ENCODE results near the gene NNMT.

DNA sequence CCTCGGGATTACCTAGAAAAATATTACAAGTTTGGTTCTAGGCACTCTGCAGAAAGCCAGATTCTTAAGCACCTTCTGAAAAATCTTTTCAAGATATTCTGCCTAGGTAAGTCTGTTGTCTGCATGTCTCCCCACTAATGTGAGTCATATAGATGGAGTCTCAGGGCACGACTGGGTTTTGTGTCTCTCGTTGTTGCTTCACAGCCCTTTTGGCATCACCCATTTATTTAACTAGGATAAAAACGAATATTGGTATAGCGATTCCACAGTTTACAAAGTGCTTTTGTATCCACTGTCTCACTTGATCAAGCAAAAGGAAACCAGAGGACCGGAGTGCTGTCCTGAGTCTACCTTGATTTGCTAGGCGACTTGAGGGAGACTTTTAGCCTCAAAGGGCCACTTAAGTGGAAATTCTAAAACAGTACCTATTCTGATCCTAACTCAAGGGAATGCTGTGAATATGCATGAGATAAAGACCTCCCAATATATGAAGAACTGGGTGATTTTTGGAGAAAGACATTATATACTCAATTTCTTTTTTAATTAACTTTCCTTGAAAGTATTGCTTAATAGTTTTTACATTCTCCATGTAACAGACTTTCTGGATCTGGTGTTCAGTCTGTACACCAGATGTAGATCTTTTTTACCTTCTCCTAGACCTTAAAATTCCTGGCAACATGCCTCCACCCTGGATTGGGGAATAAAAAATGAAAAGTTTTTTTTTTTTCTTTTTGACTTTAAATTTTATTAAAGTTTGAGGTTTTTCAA, 590 bp downstream of the NNMT start:
- no peak for TF ChIP-seq ZNF282 (CRISPR knock-in tag; IDR thresholded peaks at IDR 0.05)
- TF ChIP-seq, protein P1, sequence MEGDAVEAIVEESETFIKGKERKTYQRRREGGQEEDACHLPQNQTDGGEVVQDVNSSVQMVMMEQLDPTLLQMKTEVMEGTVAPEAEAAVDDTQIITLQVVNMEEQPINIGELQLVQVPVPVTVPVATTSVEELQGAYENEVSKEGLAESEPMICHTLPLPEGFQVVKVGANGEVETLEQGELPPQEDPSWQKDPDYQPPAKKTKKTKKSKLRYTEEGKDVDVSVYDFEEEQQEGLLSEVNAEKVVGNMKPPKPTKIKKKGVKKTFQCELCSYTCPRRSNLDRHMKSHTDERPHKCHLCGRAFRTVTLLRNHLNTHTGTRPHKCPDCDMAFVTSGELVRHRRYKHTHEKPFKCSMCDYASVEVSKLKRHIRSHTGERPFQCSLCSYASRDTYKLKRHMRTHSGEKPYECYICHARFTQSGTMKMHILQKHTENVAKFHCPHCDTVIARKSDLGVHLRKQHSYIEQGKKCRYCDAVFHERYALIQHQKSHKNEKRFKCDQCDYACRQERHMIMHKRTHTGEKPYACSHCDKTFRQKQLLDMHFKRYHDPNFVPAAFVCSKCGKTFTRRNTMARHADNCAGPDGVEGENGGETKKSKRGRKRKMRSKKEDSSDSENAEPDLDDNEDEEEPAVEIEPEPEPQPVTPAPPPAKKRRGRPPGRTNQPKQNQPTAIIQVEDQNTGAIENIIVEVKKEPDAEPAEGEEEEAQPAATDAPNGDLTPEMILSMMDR (IDR thresholded peaks at IDR 0.05 in 2 of 3, conservative IDR thresholded peaks at IDR 0.05 in 1 of 3; ENCODE audit: insufficient read depth in 2 of 3, low read depth in 1 of 3, low read length in 3 of 3) = no peak
- TF ChIP-seq ZNF561 (CRISPR knock-in tag; conservative IDR thresholded peaks at IDR 0.05) = no peak
- no peak for TF ChIP-seq YY1 (IDR thresholded peaks at IDR 0.05; ENCODE audit: borderline replicate concordance in 1 of 3, control insufficient read depth in 1 of 3, extremely low read depth in 1 of 3, insufficient read depth in 3 of 3, insufficient read length in 1 of 3, insufficient replicate concordance in 2 of 3, low read depth in 1 of 3, low read length in 2 of 3)
- no peak for TF ChIP-seq MECOM (CRISPR knock-in tag; IDR thresholded peaks at IDR 0.05)
- no peak for TF ChIP-seq SMC3 (conservative IDR thresholded peaks at IDR 0.05; ENCODE audit: insufficient read depth, low read depth, low read length)
- TF ChIP-seq ZNF140 (CRISPR knock-in tag; IDR thresholded peaks at IDR 0.05) = no peak
- TF ChIP-seq, protein P2, sequence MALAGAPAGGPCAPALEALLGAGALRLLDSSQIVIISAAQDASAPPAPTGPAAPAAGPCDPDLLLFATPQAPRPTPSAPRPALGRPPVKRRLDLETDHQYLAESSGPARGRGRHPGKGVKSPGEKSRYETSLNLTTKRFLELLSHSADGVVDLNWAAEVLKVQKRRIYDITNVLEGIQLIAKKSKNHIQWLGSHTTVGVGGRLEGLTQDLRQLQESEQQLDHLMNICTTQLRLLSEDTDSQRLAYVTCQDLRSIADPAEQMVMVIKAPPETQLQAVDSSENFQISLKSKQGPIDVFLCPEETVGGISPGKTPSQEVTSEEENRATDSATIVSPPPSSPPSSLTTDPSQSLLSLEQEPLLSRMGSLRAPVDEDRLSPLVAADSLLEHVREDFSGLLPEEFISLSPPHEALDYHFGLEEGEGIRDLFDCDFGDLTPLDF (CRISPR knock-in tag; IDR thresholded peaks at IDR 0.05) = no peak
- TF ChIP-seq RCOR1 (IDR thresholded peaks at IDR 0.05; ENCODE audit: borderline replicate concordance in 1 of 2, low read depth in 2 of 2, low read length in 2 of 2) = no peak
- no peak for TF ChIP-seq ELF1 (tag; IDR thresholded peaks at IDR 0.05)
- TF ChIP-seq ETV5 (CRISPR knock-in tag; IDR thresholded peaks at IDR 0.05; ENCODE audit: low read depth) = no peak
- TF ChIP-seq SUPT5H (IDR thresholded peaks at IDR 0.05) = no peak
- TF ChIP-seq ZFP36 (IDR thresholded peaks at IDR 0.05; ENCODE audit: low read depth, low read length, partially characterized antibody) = no peak

Data from K562 (cell line).